Endothelial cell of umbilical vein (primary cell): ENCODE results near the gene EPS15. TPM values are rescaled to one million over a fixed set of nuclear protein-coding genes. Genes with fewer than 3 reads are reported as not detected.

ENCODE experiments used
- BruUV-seq: library from RNA; stranded (reverse); fragments of 400-500 nt; replicated peaks from 2 replicates; lab custom pipeline; 2021; lab: Mats Ljungman, UMichigan
- CTCF ChIA-PET: fragments of 300-600, 350-600 bp; sonication (Branson Sonifier 250); formaldehyde crosslinking; loops from one replicate; lab custom pipeline; 2021; ENCODE audit warnings: antibody characterized with exemption, inconsistent platforms; lab: Charles Lee
- POLR2A ChIA-PET: fragments of 300-600, 350-600 bp; sonication (Branson Sonifier 250); formaldehyde crosslinking; loops from one replicate; lab custom pipeline; 2021; ENCODE audit warnings: antibody characterized with exemption, inconsistent platforms; lab: Charles Lee
- DNase-seq: peaks from one replicate; pipeline ENCODE4 v3.0.0-alpha.2; 2011; ENCODE audit warnings: low read depth, low spot score
- FAIRE-seq: peaks from 2 replicates; lab custom pipeline; 2011; peaks lifted over from hg19 to GRCh38; lab: Jason Lieb, UNC
- H2AFZ ChIP-seq: 2 replicates; pipeline ENCODE4 v1.6.0; 2012; ENCODE audit warnings: low read depth, low read length, control low read depth, inconsistent platforms
- H3K27ac ChIP-seq: 2 replicates; pipeline ENCODE4 v1.5.1; 2011; ENCODE audit warnings: low read depth, mild to moderate bottlenecking, control low read depth, low read length, moderate library complexity; ENCODE audit not compliant: insufficient read depth
- H3K27me3 ChIP-seq, 2 experiments: 2 replicates each; pipeline versions ENCODE4 v1.6.0 to v1.6.1; 2011; ENCODE audit warnings: low read length in 2 of 2, mixed read lengths in 1 of 2; ENCODE audit not compliant: control insufficient read depth in 2 of 2, insufficient read depth in 2 of 2
- H3K36me3 ChIP-seq, 2 experiments: 2 replicates in 1 of 2; 3 replicates in 1 of 2; pipeline ENCODE4 v1.5.1; 2011; ENCODE audit warnings: low read length in 2 of 2, mild to moderate bottlenecking in 1 of 2, moderate library complexity in 1 of 2; ENCODE audit not compliant: control insufficient read depth in 2 of 2, insufficient read depth in 2 of 2; ENCODE audit errors: extremely low read depth in 1 of 2
- H3K4me1 ChIP-seq: 3 replicates; pipeline ENCODE4 v1.5.1; 2011; ENCODE audit warnings: mild to moderate bottlenecking, low read length; ENCODE audit not compliant: control insufficient read depth, insufficient read depth; ENCODE audit errors: extremely low read depth
- H3K4me2 ChIP-seq: 2 replicates; pipeline ENCODE4 v1.6.1; 2011; ENCODE audit warnings: low read length, control low read depth, mixed read lengths; ENCODE audit not compliant: insufficient read depth
- H3K4me3 ChIP-seq, 3 experiments: fragments of 200-600 bp in 1 of 3; sonication (generic), shearing (Covaris generic) in 1 of 3; replicated peaks in 1 of 3; 2 replicates each; pipeline ENCODE4 v1.5.1; 2011 to 2016; ENCODE audit warnings: control low read depth in 3 of 3, low read length in 3 of 3, mild to moderate bottlenecking in 2 of 3, inconsistent platforms in 1 of 3, low read depth in 1 of 3, moderate library complexity in 1 of 3; ENCODE audit not compliant: insufficient read depth in 1 of 3
- H3K79me2 ChIP-seq: 2 replicates; pipeline ENCODE4 v1.6.0; 2012; ENCODE audit warnings: low read length, inconsistent platforms; ENCODE audit not compliant: control insufficient read depth, insufficient read depth
- H3K9ac ChIP-seq: replicated peaks from 2 replicates; pipeline ENCODE3; 2011; ENCODE audit warnings: low read length, control low read depth; ENCODE audit not compliant: insufficient read depth; ENCODE audit errors: extremely low read depth
- H3K9me1 ChIP-seq: replicated peaks from 3 replicates; pipeline ENCODE4 v1.6.0; 2011; ENCODE audit warnings: mild to moderate bottlenecking, low read length; ENCODE audit not compliant: control insufficient read depth, insufficient read depth; ENCODE audit errors: extremely low read depth
- H3K9me3 ChIP-seq: replicated peaks from 2 replicates; pipeline ENCODE4 v1.5.1; 2012; ENCODE audit warnings: low read length, inconsistent platforms; ENCODE audit not compliant: control insufficient read depth, insufficient read depth
- H4K20me1 ChIP-seq: replicated peaks from 2 replicates; pipeline ENCODE3; 2011; ENCODE audit warnings: mild to moderate bottlenecking, low read length; ENCODE audit not compliant: control insufficient read depth, insufficient read depth; ENCODE audit errors: extremely low read depth
- CTCF ChIP-seq, 2 donors: IDR thresholded peaks; 1 replicate in 1 of 2; 2 replicates in 1 of 2; pipeline ENCODE4 v1.5.1; 2011; ENCODE audit warnings: low read length in 2 of 2, mild to moderate bottlenecking in 2 of 2, moderate library complexity in 2 of 2, control low read depth in 1 of 2, inconsistent platforms in 1 of 2, low read depth in 1 of 2; ENCODE audit not compliant: insufficient read depth in 1 of 2; ENCODE audit errors: extremely low read depth in 1 of 2
- EZH2 ChIP-seq: IDR thresholded peaks from 2 replicates; pipeline ENCODE4 v1.6.1; 2012; ENCODE audit warnings: borderline replicate concordance, low read depth, mild to moderate bottlenecking, moderate library complexity, low read length, inconsistent platforms; ENCODE audit not compliant: severe bottlenecking
- FOS ChIP-seq: IDR thresholded peaks from 2 replicates; pipeline ENCODE4 v1.6.1; 2011; ENCODE audit warnings: mild to moderate bottlenecking, low read length, moderate library complexity, borderline replicate concordance; ENCODE audit not compliant: insufficient read depth
- GATA2 ChIP-seq: IDR thresholded peaks from 2 replicates; pipeline ENCODE4 v1.7.0; 2011; ENCODE audit warnings: low read depth, mild to moderate bottlenecking, moderate library complexity, mixed read lengths, low read length; ENCODE audit not compliant: insufficient read length, insufficient read depth
- JUN ChIP-seq: IDR thresholded peaks from 2 replicates; pipeline ENCODE4 v1.6.1; 2011; ENCODE audit warnings: borderline replicate concordance, low read depth; ENCODE audit not compliant: insufficient read length, insufficient read depth
- MAX ChIP-seq: IDR thresholded peaks from 2 replicates; pipeline ENCODE4 v1.6.1; 2011; ENCODE audit not compliant: insufficient read depth, insufficient read length
- MYC ChIP-seq: IDR thresholded peaks from one replicate; pipeline ENCODE4 v1.6.1; 2011; ENCODE audit warnings: mild to moderate bottlenecking, low read depth, low read length
- POLR2A ChIP-seq: IDR thresholded peaks from 2 replicates; pipeline ENCODE4 v1.6.1; 2012; ENCODE audit warnings: low read depth, mild to moderate bottlenecking, control low read depth, low read length
- POLR2AphosphoS5 ChIP-seq: IDR thresholded peaks from 2 replicates; pipeline ENCODE4 v1.6.1; 2012; ENCODE audit warnings: low read depth, mild to moderate bottlenecking, control low read depth, low read length, moderate library complexity; ENCODE audit not compliant: insufficient read depth
- dilution Hi-C: fragments of 300-500 bp; cut with MboI; formaldehyde crosslinking; loops from one replicate; pipeline ENCODE4 v1.15.0; 2019; ENCODE audit warnings: low sequenced_read_pairs; ENCODE audit not compliant: extremely low pct_ligation_motif_present
- intact Hi-C: fragments of 100-400 bp; cut with micrococcal nuclease; formaldehyde crosslinking; loops from one replicate; pipeline ENCODE4 v1.10.0; 2022
- polyA plus RNA-seq, 4 experiments: library from polyadenylated mRNA; depleted of rRNA in 3 of 4; stranded (reverse) in 3 of 4; unstranded in 1 of 4; fragments of >200 nt; gene quantifications; 2 replicates each; pipeline versions ENCODE4 v1.2.1 to v1.2.3, GENCODE V29; 2011 to 2012; ENCODE audit warnings: missing spikeins in 1 of 4
- total RNA-seq: library from RNA; stranded (reverse); gene quantifications from 2 replicates; pipeline ENCODE4 v1.2.3, GENCODE V29; 2021

Gene EPS15
- total and polyA plus RNA-seq, 2 donors (not counting 3 experiments of a cell fraction or from before 2014, with no cell fraction given) = 15.4 to 44.8 TPM

- no peaks in the 10 kb centered on the region for H3K27me3 ChIP-seq
- H4K20me1 ChIP-seq = no peaks in the 10 kb centered on the region
- no peak overlapping the region for H3K4me2 ChIP-seq
- no peaks in the 10 kb centered on the region for H3K36me3 ChIP-seq
- ChIA-PET CTCF (no interaction called here), POLR2A (interaction anchor here (0.5 kb wide), 1 partner anchor 165 kb away, joined by 9 read pairs; no protein-coding TSS in a partner anchor)
- TF ChIP-seq POLR2A (no peak), MAX (no peak), FOS (no peak)
- no peaks in the 10 kb centered on the region for H3K9me3 ChIP-seq
- H3K4me1 ChIP-seq = peaks cover 14% of the 10 kb centered on the region
- no peak overlapping the region for H3K27ac ChIP-seq
- FAIRE-seq (no peak), DNase-seq (no peak)
- H3K4me3 ChIP-seq = no peak overlapping the region
- H3K9me1 ChIP-seq = no peaks in the 10 kb centered on the region
- H3K9ac ChIP-seq = no peak overlapping the region
- no TSS peak for BruUV-seq
- H2AFZ ChIP-seq = no peak overlapping the region
- intact Hi-C loops = no loop called here
- dilution Hi-C loops = no loop called here
- H3K79me2 ChIP-seq = no peaks in the 10 kb centered on the region
Observed at GRCh38 chr1:51564124-51564523, 45.1 kb upstream of the EPS15 start.

- no peak for TF ChIP-seq JUN
- TF ChIP-seq EZH2 = no peak
- no peak for TF ChIP-seq POLR2AphosphoS5
- no peak for TF ChIP-seq CTCF (IDR thresholded peaks at IDR 0.05; ENCODE audit: extremely low read depth in 1 of 2, insufficient read depth in 1 of 2, low read depth in 1 of 2, low read length in 2 of 2)
- no peak for TF ChIP-seq FOS
- no peak for TF ChIP-seq MAX
- TF ChIP-seq POLR2A = no peak
- no peak for TF ChIP-seq MYC
- TF ChIP-seq GATA2 = no peak
- Histone ChIP-seq H3K79me2 (no peaks in the 10 kb centered on the region), H3K36me3 (no peaks in the 10 kb centered on the region), H3K4me2 (no peak overlapping the region), H3K27me3 (no peaks in the 10 kb centered on the region), H4K20me1 (no peaks in the 10 kb centered on the region), H3K9ac (no peak overlapping the region), H3K4me1 (peaks cover 24% of the 10 kb centered on the region), H3K9me1 (no peaks in the 10 kb centered on the region), H3K4me3 (no peak overlapping the region), H3K9me3 (no peaks in the 10 kb centered on the region), H3K27ac (no peak overlapping the region), H2AFZ (no peak overlapping the region)
- no TSS peak for BruUV-seq
- DNase-seq (no peak), FAIRE-seq (no peak)
- ChIA-PET POLR2A (no interaction called here), CTCF (no interaction called here)
- intact Hi-C loops = no loop called here
- dilution Hi-C loops = no loop called here
Observed at GRCh38 chr1:51561702-51562101, 42.6 kb upstream of the EPS15 start.
